Endothelial cell of hepatic sinusoid (primary cell): ENCODE results near the gene TSPAN5.
"Not testable (repeated sequence)": the region's sequence is repeated elsewhere in the genome, so short reads cannot be mapped to it uniquely, and the experiment has no call there.

Source experiments
- in situ Hi-C: cut with HindIII; loops from 2 replicates; pipeline ENCODE4 v1.10.0; 2017; ENCODE audit warnings: low sequenced_read_pairs

Gene TSPAN5

GRCh38 chr4:98506462-98507132, 151.8 kb downstream of the TSPAN5 start:
- in situ Hi-C loops: no loop called here

GRCh38 chr4:98505992-98506391, 152.4 kb downstream of the TSPAN5 start:
- in situ Hi-C loops: no loop called here

- in situ Hi-C loops: no loop called here
Observed at GRCh38 chr4:98504091-98504490, 154.3 kb downstream of the TSPAN5 start.

- in situ Hi-C loops: no loop called here
Observed at GRCh38 chr4:98503676-98504075, 154.7 kb downstream of the TSPAN5 start.

GRCh38 chr4:98502624-98503023, 155.8 kb downstream of the TSPAN5 start:
- in situ Hi-C loops: no loop called here

- in situ Hi-C loops: no loop called here
Observed at GRCh38 chr4:98502031-98502430, 156.4 kb downstream of the TSPAN5 start.

GRCh38 chr4:98501383-98501782, 157.0 kb downstream of the TSPAN5 start:
- in situ Hi-C loops: no loop called here

- in situ Hi-C loops: no loop called here
Observed at GRCh38 chr4:98498774-98499173, 159.6 kb downstream of the TSPAN5 start.

- in situ Hi-C loops: no loop called here
Observed at GRCh38 chr4:98496152-98496845, 162.1 kb downstream of the TSPAN5 start.

GRCh38 chr4:98493296-98493695, 165.1 kb downstream of the TSPAN5 start:
- in situ Hi-C loops: no loop called here

- in situ Hi-C loops: no loop called here
Observed at GRCh38 chr4:98491899-98492559, 166.4 kb downstream of the TSPAN5 start.

- in situ Hi-C loops: no loop called here
Observed at GRCh38 chr4:98490251-98490650, 168.2 kb downstream of the TSPAN5 start.

GRCh38 chr4:98485816-98486345, 172.5 kb downstream of the TSPAN5 start:
- in situ Hi-C loops: no loop called here

- in situ Hi-C loops: no loop called here
Observed at GRCh38 chr4:98484031-98484430, 174.4 kb downstream of the TSPAN5 start.

- in situ Hi-C loops: no loop called here
Observed at GRCh38 chr4:98482847-98483806, 175.3 kb downstream of the TSPAN5 start.

- in situ Hi-C loops: no loop called here
Observed at GRCh38 chr4:98482503-98482846, 175.9 kb downstream of the TSPAN5 start.

GRCh38 chr4:98481167-98481566, 177.2 kb downstream of the TSPAN5 start:
- in situ Hi-C loops: no loop called here

GRCh38 chr4:98480535-98480934, 177.9 kb downstream of the TSPAN5 start:
- in situ Hi-C loops: no loop called here

- in situ Hi-C loops: not testable (repeated sequence)
Observed at GRCh38 chr4:98479590-98479989, 178.8 kb downstream of the TSPAN5 start.

GRCh38 chr4:98476891-98477290, 181.5 kb downstream of the TSPAN5 start:
- in situ Hi-C loops: no loop called here

GRCh38 chr4:98474408-98474844, 184.0 kb downstream of the TSPAN5 start:
- in situ Hi-C loops: no loop called here
